ENCODE results near the gene LTBP2.

DNA sequence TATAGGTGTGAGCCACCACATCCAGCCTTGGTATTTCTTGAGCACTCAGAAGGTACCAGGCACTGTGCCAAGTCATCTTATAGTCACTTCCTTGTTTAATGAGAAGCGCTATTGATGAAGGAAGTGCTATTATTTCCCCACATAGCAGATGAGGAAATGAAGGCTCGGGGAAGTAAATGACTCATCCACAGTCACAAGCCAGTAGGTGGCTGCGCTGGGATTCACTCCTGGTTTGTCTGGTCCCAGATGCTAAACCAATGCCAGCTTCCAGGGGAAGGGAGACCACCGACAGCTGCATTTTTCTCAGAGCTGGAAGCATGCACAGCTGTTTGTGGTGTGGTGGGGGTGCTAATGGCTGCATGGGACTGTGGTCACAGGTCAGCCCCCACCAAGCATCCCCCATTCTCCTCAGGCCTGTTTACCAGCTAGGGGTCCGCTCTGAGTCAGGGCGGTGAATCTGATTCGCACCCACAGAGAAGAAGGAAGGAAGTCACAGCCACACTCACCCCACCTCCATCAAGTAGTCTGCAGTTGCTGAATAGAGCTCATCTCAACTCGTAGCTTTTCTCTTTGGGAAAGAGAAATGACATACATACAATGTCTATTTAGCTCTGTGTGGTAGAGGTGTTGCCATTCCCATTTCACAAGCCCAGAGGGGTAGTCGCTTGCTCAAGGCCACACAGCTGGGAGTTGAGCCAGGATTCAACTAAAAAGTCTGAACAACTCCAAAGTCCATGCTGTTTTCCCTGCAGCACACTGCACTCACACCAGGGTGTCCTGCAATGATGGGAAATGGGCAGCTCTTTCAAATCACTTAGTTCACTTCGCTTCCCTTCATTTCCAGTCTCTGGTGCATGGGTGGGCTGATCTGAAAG is 6.3 kb upstream of the LTBP2 start:
- TF ChIP-seq, protein P1, sequence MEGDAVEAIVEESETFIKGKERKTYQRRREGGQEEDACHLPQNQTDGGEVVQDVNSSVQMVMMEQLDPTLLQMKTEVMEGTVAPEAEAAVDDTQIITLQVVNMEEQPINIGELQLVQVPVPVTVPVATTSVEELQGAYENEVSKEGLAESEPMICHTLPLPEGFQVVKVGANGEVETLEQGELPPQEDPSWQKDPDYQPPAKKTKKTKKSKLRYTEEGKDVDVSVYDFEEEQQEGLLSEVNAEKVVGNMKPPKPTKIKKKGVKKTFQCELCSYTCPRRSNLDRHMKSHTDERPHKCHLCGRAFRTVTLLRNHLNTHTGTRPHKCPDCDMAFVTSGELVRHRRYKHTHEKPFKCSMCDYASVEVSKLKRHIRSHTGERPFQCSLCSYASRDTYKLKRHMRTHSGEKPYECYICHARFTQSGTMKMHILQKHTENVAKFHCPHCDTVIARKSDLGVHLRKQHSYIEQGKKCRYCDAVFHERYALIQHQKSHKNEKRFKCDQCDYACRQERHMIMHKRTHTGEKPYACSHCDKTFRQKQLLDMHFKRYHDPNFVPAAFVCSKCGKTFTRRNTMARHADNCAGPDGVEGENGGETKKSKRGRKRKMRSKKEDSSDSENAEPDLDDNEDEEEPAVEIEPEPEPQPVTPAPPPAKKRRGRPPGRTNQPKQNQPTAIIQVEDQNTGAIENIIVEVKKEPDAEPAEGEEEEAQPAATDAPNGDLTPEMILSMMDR (IDR thresholded peaks at IDR 0.05 in 4 of 5, conservative IDR thresholded peaks at IDR 0.05 in 1 of 5) = no peak
- no peak for TF ChIP-seq POLR2A (IDR thresholded peaks at IDR 0.05)
